ENCODE results near the gene TPD52L2. TPM values are rescaled to one million over a fixed set of nuclear protein-coding genes. Genes with fewer than 3 reads are reported as not detected.

TPD52L2 gene
- total RNA-seq, 1 donor from 2014 or later = 66.7 TPM

DNA sequence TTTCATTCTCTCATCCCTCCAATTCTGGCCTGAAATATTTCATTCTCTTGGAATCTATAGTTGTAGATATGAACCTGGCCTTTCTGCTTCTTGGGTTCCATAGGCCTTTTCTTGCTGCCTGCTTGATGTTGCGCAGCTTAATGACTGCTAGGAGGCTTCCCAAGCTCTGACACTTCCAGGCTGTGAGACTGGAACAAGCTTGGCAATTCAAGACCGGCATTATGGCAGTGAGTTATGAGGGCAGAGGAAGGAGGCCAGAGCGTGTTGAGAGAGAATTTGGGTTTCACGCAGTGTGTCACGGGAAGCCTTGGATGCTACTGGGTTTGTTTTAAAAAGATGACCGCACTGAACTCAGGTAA, 28.9 kb downstream of the TPD52L2 start:
- Mint-ChIP-seq H3K9me3 (no peaks in the 10 kb centered on the region), H3K36me3 (ENCODE audit: low read depth) (peaks cover 35% of the 10 kb centered on the region), H3K27ac (peak overlapping the region; percentile 58), H3K4me3 (ENCODE audit: low read depth) (peak overlapping the region; percentile 83), H3K27me3 (ENCODE audit: low read depth) (no peaks in the 10 kb centered on the region), H3K4me1 (ENCODE audit: low read depth) (peaks cover 33% of the 10 kb centered on the region)
- intact Hi-C loops (cut with micrococcal nuclease) = loop anchor here (2.0 to 10.0 kb wide), 2 partner anchors 29 to 141 kb away; partner anchors contain the start of genes C20orf204 and TPD52L2
- DNase-seq (ENCODE audit: low spot score) = no peak

DNA sequence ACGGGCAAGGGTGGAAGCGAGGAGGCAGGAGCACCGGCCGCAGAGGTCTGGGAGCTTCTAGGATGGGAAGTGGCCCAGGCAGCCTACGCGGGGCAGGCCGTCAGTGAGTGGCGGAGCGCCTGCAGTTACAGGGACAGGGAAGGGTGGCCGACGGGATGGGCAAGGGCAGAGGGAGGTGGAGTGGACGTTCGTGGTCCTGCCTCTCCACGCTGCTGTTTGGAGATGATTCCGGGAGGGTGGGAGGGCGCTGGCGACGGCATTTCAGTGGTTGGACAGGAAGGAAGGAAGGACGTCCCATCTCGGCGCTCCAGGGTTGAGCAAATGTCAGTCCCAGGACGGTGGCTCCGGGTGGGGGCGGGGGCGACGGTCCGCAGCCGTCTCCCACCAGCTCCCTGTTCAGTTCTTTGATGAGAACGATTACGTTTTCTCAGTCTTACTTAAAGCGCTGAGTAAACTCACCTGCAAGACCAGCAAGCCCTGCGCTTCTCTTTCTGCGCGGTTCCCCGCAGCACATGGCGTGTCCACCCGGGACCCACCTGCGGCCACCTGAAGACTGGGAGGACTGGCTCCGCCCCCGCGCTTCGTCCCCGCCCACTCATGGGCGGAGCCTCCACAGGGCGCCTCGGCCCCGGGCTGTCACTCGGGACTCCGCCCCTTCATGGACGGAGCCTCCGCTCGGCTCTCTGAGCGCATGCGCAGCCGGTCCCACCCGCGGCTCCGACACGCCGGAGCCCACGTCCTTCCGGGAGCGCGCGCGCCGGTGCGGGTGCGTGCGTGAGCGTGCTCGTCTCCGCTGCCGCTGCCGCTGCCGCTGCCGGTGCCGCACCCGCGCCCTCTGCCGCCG, 29.5 kb downstream of the TPD52L2 start, which contains the start of gene DNAJC5:
TSS of gene DNAJC5 (plus strand) at position 769 of the 844 bp plus-strand sequence. CDS start 33,220 bp downstream, outside the sequence.
- Mint-ChIP-seq H3K27me3 (ENCODE audit: low read depth) (no peaks in the 10 kb centered on the region), H3K4me3 (ENCODE audit: low read depth) (peak within 1 kb of the TSS; percentile 97), H3K4me1 (ENCODE audit: low read depth) (peaks cover 36% of the 10 kb centered on the region), H3K9me3 (no peaks in the 10 kb centered on the region), H3K27ac (peak within 1 kb of the TSS; percentile 94), H3K36me3 (ENCODE audit: low read depth) (peaks cover 36% of the 10 kb centered on the region)
- intact Hi-C loops (cut with micrococcal nuclease) = loop anchor here (2.0 to 10.0 kb wide), 2 partner anchors 30 to 140 kb away; partner anchors contain the start of genes C20orf204 and TPD52L2
- DNase-seq (ENCODE audit: low spot score) = peak; percentile 95

DNA sequence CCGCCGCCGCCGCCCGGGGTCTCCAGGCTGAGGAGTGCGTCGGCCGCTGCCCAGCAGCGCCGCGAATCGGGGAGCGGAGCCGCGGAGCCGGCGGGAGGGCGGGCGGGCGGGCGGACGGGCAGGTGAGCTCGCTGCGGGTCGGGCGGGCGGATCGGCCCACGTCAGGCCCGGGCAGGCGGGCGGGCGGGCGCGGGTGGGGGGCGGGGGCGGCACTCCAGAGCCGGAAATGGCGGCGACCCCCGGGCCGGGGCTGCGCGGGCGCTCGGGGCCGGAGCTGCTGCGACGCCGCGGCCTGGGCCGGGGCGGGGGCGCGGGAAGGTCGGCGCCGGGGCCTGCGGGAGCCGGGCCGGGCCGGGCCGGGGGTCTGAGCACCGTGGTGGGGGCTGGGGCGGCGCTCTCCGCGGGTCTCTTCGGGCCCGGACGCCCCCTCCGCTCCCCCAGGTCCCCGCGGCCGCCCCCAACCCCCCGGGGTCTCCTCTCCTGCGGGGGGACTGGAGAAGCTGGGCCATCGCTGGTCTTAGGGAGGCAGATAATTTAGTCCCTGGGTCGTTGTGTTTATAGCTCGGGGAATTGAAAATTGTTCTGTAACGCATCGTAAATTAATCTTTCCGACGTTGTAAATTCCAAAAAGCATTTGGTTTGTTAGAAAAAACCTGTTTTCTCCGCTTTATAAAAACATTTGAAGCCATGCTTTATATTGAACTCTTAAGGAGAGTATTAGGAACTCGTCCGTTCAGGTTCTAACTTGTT, 30.3 kb downstream of the TPD52L2 start:
- Mint-ChIP-seq H3K4me3 (ENCODE audit: low read depth) (peak overlapping the region; percentile 97), H3K4me1 (ENCODE audit: low read depth) (peaks cover 36% of the 10 kb centered on the region)

DNA sequence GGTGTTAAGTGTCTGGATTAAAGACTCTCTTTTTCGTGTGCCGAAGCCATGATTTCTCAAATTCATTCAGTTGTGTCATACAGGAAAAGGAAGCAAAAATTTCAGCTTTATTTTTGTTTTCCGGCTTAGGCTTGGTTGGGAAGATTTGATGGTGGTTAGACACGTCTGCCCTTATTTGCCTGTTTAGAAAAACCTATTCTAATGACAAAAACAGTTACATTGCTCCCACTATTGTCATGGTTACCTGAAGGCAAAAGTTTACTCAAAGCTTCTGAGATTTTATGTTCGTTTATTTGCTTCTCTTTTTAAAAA, 30.8 kb downstream of the TPD52L2 start:
- intact Hi-C loops (cut with micrococcal nuclease) = loop anchor here (1.0 to 10.0 kb wide), 3 partner anchors 31 to 139 kb away; partner anchors contain the start of genes C20orf204 and TPD52L2
- DNase-seq (ENCODE audit: low spot score) = no peak
- Mint-ChIP-seq H3K27me3 (ENCODE audit: low read depth) (no peaks in the 10 kb centered on the region), H3K9me3 (no peaks in the 10 kb centered on the region), H3K36me3 (ENCODE audit: low read depth) (peaks cover 29% of the 10 kb centered on the region), H3K27ac (peak overlapping the region; percentile 94), H3K4me1 (ENCODE audit: low read depth) (peaks cover 36% of the 10 kb centered on the region), H3K4me3 (ENCODE audit: low read depth) (peak overlapping the region; percentile 97)

More for the DNA sequence above, 30.3 kb downstream of the TPD52L2 start:
- DNase-seq (ENCODE audit: low spot score) = no peak
- H3K9me3 Mint-ChIP-seq = no peaks in the 10 kb centered on the region
- intact Hi-C loops (cut with micrococcal nuclease) = loop anchor here (2.0 to 10.0 kb wide), 2 partner anchors 31 to 139 kb away; partner anchors contain the start of genes C20orf204 and TPD52L2
- H3K27ac Mint-ChIP-seq = peak overlapping the region; percentile 94
- H3K36me3 Mint-ChIP-seq (ENCODE audit: low read depth) = peaks cover 29% of the 10 kb centered on the region
- no peaks in the 10 kb centered on the region for H3K27me3 Mint-ChIP-seq (ENCODE audit: low read depth)

DNA sequence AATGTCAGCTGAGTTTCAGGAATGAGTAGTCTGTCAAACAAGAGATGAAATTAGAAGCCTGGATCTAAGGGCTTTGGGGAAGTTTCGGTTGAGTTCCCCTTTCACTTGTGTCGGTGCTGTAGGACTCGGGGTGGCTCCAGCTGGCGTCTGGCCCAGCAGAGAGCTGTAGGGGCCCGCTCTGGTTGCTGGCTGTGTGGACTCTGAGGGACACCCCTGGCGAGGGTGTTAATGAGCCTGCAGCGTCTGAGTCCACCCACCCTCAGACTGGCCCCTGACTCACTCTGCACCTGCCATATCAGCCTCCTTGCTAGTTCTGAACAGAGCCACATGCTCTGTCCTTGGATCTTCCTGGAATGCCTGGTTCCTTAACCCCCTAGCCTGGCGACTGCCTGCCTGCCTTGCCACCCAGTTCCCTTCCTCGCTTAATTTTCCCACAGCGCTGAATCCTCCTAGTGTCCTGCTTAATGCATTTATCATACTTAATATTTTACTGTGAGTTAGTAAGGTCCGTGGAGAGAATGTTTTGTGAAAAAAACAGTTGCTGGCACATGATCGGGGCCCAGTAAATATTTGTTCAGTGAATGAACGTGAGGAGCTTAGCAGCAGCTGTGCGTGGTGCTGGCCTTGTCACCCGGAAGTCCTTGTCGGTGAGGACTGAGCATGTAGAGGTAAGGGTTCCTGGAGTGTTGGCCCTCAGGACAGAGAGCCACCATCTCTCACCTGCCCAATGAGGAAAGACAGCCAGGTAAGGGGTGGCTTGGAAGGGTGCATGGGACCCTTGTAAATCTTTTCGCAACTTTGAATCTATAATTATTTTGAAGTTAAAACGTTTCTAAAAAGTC, 31.4 kb downstream of the TPD52L2 start:
- Mint-ChIP-seq H3K4me1 (ENCODE audit: low read depth) (peaks cover 41% of the 10 kb centered on the region), H3K27ac (peak overlapping the region; percentile 94), H3K27me3 (ENCODE audit: low read depth) (no peaks in the 10 kb centered on the region), H3K9me3 (no peaks in the 10 kb centered on the region), H3K36me3 (ENCODE audit: low read depth) (peaks cover 33% of the 10 kb centered on the region), H3K4me3 (ENCODE audit: low read depth) (peak overlapping the region; percentile 97)
- DNase-seq (ENCODE audit: low spot score) = no peak
- intact Hi-C loops (cut with micrococcal nuclease) = loop anchor here (1.0 to 10.0 kb wide), 2 partner anchors 81 to 138 kb away; partner anchors contain the start of gene C20orf204

DNA sequence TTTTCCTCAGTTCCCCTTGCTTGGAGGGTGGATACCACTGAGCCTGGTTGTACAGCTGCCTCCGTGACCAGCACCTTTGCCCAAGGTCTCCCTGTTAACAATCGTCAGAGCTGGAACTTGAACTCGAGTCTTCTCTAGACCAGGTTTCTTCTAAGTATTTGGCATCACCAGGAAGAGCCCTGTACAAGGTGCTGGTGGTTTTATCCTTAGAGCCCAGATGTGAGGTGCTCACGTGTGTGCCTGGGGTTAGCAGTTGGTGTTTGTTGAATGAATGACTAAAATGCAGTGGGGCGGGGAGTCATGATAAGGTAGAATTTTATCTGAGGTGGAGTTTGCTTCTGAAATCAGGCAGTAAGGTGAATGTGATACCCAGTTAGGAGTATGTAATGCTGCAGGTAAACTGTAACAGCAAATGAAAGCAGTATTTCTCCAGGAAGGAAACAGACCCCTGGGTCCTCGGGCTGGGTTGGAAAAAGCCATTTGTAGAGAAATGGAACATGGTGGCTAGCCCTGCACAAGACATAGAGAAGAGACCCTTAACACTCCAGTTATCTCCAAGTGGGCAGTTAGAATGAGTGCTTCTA, 33.0 kb downstream of the TPD52L2 start:
- H3K27me3 Mint-ChIP-seq (ENCODE audit: low read depth) = no peaks in the 10 kb centered on the region
- peaks cover 49% of the 10 kb centered on the region for H3K4me1 Mint-ChIP-seq (ENCODE audit: low read depth)
- H3K27ac Mint-ChIP-seq = peak overlapping the region; percentile 1
- intact Hi-C loops (cut with micrococcal nuclease) = loop anchor here (10.0 kb wide), 1 partner anchor 137 kb away; the partner anchor contains the start of gene C20orf204
- H3K9me3 Mint-ChIP-seq = no peaks in the 10 kb centered on the region
- no peak for DNase-seq (ENCODE audit: low spot score)
- H3K4me3 Mint-ChIP-seq (ENCODE audit: low read depth) = peak overlapping the region; percentile 75
- H3K36me3 Mint-ChIP-seq (ENCODE audit: low read depth) = peaks cover 41% of the 10 kb centered on the region

DNA sequence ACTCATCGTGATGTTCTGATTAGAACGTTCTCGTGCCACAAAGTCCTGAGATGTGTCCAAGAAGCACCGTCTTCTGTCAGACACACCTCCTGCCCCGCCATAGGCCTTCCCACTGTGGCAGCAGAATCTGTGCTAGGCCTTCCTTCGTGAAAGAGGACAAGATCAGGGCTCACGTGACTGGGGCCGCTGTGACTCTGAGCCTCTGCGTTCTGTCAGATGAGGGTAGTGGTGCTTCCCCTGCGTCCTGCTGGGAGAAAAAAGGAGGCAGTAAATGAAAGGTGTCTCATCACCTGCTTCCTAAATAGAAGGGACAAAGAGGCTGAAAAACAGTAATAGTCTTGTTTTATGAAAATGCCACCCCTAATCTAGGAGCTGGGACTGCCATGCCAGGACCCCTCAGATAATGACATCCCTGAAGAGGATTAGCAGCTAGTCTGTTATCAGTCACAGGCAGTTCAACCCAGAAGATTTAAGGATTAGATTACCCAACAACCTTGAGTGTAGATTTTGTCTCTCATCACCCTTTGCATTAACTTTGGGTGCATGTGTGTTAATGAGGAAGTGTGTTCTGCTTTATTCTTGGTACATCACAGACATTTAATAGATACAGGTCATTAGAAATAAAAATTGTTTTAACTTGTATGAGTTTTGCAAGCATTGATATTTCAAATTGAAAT, 34.0 kb downstream of the TPD52L2 start:
- no peak for DNase-seq (ENCODE audit: low spot score)
- Mint-ChIP-seq H3K36me3 (ENCODE audit: low read depth) (peaks cover 42% of the 10 kb centered on the region), H3K9me3 (no peaks in the 10 kb centered on the region), H3K4me1 (ENCODE audit: low read depth) (peaks cover 50% of the 10 kb centered on the region), H3K27me3 (ENCODE audit: low read depth) (no peaks in the 10 kb centered on the region), H3K4me3 (ENCODE audit: low read depth) (no peak overlapping the region), H3K27ac (no peak overlapping the region)
- intact Hi-C loops (cut with micrococcal nuclease) = loop anchor here (10.0 kb wide), 1 partner anchor 136 kb away; the partner anchor contains the start of gene C20orf204

DNA sequence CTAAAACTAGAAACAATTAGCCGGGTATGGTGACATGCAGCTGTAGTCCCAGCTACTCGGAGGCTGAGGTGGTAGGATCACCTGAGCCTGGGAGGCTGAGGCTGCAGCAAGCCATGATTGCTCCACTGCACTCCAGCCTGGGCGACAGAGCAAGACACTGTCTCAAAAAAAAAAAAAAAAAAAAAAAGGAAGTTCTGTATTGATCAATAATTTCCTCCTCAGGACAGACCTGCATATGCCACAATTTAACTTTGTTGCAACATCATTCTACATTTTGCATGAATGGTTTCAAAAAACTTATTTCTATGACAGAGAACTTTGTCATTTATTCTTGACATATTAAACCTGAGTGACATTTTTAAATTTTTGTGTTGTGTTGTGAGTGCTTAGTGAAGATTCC, 35.3 kb downstream of the TPD52L2 start:
- Mint-ChIP-seq H3K4me1 (ENCODE audit: low read depth) (peaks cover 50% of the 10 kb centered on the region), H3K9me3 (no peaks in the 10 kb centered on the region), H3K27ac (no peak overlapping the region), H3K36me3 (ENCODE audit: low read depth) (peaks cover 52% of the 10 kb centered on the region), H3K27me3 (ENCODE audit: low read depth) (no peaks in the 10 kb centered on the region), H3K4me3 (ENCODE audit: low read depth) (no peak overlapping the region)
- DNase-seq (ENCODE audit: low spot score) = no peak
- intact Hi-C loops (cut with micrococcal nuclease) = no loop called here

DNA sequence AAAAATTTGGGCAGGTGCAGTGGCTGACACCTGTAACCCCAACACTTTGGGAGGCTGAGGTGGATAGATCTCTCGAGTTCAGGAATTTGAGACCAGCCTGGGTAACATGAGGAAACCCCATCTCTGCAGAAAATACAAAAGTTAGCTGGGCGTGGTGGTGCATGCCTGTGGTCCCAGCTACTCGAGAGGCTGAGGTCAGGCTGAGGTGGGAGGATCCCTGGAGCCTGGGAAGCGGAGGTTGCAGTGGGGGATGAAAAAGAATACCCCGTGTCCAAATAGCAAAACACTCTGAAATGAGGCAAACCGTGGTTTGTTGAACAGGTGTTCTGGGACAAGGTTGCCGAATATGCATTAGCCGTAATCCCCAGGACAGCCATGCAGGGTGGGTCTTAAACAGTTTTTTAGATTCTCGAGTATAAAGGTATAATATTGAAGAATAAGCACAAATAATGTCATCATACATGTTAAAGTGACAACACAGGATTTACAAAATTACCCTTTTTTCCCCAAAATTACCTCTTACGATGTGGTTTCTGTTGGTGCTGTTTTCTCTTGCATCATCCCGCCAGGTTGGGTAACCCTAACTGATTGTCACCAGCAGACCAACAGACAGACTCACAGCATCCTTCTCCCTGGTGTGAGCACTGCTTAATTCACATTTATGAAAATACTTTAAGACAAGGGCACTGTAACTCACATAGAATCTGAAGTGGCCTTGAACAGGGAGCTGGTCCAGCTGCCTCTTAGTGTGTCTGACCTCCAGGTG, 38.9 kb downstream of the TPD52L2 start:
- Mint-ChIP-seq H3K36me3 (ENCODE audit: low read depth) (peaks cover 26% of the 10 kb centered on the region), H3K4me1 (ENCODE audit: low read depth) (peaks cover 28% of the 10 kb centered on the region), H3K4me3 (ENCODE audit: low read depth) (no peak overlapping the region), H3K27me3 (ENCODE audit: low read depth) (no peaks in the 10 kb centered on the region), H3K9me3 (no peaks in the 10 kb centered on the region), H3K27ac (no peak overlapping the region)
- intact Hi-C loops (cut with micrococcal nuclease) = no loop called here
- no peak for DNase-seq (ENCODE audit: low spot score)

DNA sequence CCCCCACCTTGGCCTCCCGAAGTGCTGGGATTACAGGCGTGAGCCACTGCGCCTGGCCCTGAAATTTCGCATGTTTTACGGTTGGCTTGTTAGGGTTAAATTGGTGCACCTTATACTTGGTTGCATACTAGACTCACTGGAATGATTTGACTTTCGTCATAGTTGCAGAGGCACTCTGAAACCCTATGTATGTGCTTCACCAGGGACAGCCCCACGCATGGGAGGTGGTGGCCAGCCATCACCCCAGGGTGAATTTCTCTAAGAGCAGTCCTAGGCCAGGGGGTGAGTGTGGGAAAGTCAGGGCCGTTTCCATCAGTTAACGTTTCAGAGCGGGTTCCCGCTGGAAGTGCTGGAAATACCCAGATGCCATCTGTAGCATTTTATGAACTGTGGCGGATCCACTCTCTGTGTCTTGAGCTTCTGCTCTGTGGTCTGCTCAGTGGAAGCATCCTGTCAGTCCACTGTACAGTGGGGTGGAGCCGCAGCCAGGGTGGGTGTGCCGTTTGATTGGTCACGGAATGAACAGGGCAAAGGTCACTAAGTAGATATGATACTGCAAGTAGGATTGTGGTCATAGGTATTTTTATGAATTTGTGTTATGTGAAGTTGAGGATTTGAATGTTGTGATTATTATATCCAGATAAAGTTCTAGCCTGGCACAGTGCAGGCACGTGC, 43.1 kb downstream of the TPD52L2 start:
- Mint-ChIP-seq H3K9me3 (no peaks in the 10 kb centered on the region), H3K4me3 (ENCODE audit: low read depth) (no peak overlapping the region), H3K27me3 (ENCODE audit: low read depth) (no peaks in the 10 kb centered on the region), H3K36me3 (ENCODE audit: low read depth) (peaks cover 14% of the 10 kb centered on the region), H3K27ac (no peak overlapping the region), H3K4me1 (ENCODE audit: low read depth) (peaks cover 26% of the 10 kb centered on the region)
- DNase-seq (ENCODE audit: low spot score) = no peak
- intact Hi-C loops (cut with micrococcal nuclease) = no loop called here

Data from activated T-helper 2 cell treated with anti-CD3 and anti-CD28 coated beads, Interferon-gamma antibody, Interleukin-2, Interleukin-4, amounts not matched to agents 10 μg/mL and 5 μg/mL and 100 μg/mL, durations not matched to agents 14 hours and 24 hours and 36 hours (primary cell).